HG02588 (cell line): Measurements from ENCODE around the gene DUOXA2.
"Not testable (repeated sequence)": the region's sequence is repeated elsewhere in the genome, so short reads cannot be mapped to it uniquely, and the experiment has no call there.

ENCODE experiments used
- ATAC-seq: cut with Tn5 transposase; IDR thresholded peaks from one replicate; pipeline ENCODE4 v1.9.1; 2021; ENCODE audit warnings: mild to moderate bottlenecking, moderate library complexity; ENCODE audit not compliant: unreplicated experiment

The DUOXA2 gene

DNA sequence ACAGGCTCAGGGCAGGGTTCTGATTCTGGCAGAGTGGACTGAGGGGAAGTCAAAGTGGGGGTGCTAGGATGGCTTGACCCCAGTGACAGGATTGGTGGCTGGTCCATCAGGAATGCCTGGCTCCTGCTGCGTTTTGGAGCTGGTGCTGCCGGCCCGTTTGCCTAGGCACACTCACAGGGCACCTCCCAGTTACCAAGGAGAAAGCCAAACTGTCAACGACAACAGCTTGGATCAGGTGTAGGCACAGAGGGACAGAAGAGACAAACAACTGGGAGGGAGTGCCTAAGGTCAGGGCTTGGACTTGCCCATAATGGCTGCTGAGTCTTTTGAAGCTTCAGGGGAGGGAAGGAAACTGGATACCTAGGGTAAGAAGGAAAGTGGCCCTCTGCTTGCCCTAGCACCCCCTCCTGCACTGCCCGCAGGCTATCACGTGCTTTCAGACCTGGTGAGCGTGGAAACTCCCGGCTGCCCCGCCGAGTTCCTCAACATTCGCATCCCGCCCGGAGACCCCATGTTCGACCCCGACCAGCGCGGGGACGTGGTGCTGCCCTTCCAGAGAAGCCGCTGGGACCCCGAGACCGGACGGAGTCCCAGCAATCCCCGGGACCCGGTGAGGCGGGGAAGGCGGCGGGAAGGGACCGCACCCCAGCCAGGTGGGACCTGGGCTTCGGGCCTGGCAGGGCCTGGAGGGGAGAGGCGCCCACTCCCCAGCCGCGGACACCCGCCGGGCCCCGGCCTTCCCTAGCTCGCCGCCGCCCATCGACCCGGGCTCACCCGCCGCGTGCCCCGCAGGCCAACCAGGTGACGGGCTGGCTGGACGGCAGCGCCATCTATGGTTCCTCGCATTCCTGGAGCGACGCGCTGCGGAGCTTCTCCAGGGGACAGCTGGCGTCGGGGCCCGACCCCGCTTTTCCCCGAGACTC is 20.8 kb downstream of the DUOXA2 start:
- ATAC-seq = no peak

DNA sequence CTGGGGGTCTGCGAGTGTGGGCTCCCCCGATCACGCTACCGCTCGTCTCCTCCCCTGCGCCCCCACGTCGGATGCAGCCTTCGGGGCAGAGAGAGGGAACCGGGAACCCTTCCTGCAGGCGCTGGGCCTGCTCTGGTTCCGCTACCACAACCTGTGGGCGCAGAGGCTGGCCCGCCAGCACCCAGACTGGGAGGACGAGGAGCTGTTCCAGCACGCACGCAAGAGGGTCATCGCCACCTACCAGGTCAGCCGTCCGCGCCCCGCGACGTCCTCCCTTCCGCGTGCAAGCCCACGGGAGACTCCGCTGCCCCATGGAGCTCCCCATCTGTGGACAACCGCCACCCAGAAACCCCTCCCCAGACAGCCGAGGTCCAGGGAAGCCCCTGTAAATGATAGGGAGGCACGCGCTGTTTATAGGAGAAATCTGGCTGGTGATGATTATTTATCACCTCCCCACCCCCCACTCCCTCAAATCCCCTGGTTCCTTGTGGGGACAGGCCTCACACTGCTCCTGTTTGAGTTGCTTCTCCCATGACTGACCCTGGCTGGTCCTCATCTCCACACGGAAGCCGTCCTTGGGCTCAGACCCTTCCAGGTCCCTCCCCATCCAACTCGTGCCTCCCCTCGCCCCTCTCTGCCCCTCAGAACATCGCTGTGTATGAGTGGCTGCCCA is 21.7 kb downstream of the DUOXA2 start:
- ATAC-seq = not testable (repeated sequence)

DNA sequence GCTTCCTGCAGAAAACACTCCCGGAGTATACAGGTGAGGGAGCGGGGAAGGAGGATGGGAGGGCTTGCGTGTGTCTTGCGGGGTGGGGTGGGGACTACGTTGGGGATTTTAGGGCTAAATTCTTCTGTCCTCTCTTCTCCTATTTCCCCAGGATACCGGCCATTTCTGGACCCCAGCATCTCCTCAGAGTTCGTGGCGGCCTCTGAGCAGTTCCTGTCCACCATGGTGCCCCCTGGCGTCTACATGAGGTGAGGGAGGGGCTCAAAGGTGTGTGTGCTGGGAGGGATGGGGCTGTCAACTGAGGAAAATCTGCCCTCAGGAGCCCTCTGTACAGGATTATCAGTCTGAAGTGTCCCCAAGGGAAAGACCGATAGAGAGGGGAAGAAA is 22.2 kb downstream of the DUOXA2 start:
- no peak for ATAC-seq

DNA sequence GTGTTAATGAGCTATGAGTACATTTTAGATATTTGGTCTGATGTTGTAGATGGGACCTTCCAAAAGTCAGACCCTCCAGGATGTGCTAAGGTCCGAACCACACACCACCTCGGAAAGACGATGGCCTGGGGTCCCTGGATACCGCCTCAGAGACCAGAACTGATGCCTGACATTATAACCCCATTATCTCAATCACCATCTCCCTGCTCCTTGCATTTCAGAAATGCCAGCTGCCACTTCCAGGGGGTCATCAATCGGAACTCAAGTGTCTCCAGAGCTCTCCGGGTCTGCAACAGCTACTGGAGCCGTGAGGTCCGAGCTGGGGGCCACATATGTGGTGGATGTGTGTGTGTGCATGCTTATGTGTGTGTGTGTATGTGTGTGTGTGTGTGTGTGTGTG is 23.6 kb downstream of the DUOXA2 start:
- no peak for ATAC-seq

DNA sequence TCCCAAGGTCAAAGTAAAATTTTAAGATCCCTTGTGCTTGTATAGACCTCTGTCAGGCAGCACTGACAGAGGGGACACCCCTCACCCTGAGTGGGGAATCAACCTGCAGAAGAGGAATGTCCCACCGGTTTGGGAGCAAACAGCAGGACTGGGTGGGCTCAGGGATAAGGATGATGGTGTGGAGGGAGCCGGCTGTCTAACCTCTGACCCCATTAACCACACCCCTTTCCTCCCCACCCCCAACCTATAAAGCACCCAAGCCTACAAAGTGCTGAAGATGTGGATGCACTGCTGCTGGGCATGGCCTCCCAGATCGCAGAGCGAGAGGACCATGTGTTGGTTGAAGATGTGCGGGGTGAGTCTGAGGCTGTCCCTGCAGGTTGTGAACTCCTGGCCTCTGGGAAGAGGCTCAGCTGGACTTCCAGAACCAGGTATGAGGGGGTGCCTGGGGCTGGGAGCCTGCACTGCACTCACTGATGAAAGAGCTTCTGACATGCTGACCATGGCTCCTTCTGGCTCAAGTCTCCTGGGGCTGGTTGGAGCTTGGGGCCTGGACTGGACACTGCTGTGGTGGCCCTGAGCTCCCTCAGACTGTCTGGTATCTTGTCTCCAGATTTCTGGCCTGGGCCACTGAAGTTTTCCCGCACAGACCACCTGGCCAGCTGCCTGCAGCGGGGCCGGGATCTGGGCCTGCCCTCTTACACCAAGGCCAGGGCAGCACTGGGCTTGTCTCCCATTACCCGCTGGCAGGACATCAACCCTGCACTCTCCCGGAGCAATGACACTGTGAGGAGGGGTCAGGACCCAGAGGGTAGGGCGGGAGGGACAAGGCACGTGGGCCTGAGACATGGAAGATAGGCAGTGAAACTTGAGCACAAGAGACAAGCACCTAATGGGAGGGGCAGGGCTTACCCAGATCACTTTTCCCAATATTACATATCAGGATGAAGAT is 25.0 kb downstream of the DUOXA2 start:
- no peak for ATAC-seq

GRCh38 chr15:45139770-45140169 is 25.6 kb downstream of the DUOXA2 start:
- ATAC-seq = no peak

DNA sequence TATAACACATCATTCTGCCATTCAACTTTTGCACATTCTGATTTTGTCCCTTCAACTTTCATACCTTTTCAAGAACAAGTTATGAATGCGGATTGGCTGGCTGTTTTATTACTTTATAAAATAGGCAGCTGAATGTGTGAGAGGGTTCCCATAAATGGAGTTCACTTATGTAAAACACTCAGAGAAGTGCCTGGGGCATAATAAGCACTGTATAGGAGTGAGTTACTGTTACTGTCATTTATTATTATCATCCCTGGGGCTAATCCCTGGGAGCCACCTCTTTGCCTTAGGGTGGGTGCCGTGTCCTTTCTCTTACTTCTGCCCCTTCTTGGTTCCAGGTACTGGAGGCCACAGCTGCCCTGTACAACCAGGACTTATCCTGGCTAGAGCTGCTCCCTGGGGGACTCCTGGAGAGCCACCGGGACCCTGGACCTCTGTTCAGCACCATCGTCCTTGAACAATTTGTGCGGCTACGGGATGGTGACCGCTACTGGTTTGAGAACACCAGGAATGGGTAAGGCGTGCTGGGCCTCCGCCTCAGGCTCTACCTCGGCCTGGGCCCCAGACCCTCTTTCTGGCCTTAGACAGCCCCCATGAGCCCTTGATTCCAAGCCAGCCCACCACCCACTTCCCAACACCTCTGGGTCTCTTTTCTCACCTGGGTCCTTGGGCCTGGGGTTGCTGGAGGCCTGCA is 26.6 kb downstream of the DUOXA2 start:
- ATAC-seq = no peak

GRCh38 chr15:45141386-45141785 is 27.3 kb downstream of the DUOXA2 start:
- no peak for ATAC-seq

- ATAC-seq = no peak
Observed at GRCh38 chr15:45143056-45143455, 28.9 kb downstream of the DUOXA2 start.

- no peak for ATAC-seq
Observed at GRCh38 chr15:45143946-45144345, 29.8 kb downstream of the DUOXA2 start.

- ATAC-seq = no peak
Observed at GRCh38 chr15:45144775-45145174, 30.6 kb downstream of the DUOXA2 start.

- no peak for ATAC-seq
Observed at GRCh38 chr15:45146405-45146804, 32.3 kb downstream of the DUOXA2 start.

DNA sequence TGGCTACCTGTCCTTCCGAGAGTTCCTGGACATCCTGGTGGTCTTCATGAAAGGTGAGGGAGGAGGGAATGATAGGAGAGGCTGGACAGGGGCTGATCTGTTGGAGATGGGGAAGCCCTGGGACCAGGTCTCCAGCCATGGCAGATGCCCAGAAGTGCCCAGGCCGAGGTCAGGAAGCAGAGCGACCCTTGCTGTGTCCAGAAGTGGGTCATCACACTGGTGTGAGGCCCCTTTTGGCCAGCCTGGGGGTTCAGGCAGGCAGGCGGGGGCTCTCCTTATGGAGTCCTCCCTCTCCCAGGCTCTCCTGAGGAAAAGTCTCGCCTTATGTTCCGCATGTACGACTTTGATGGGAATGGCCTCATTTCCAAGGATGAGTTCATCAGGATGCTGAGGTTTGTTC is 33.5 kb downstream of the DUOXA2 start:
- no peak for ATAC-seq

GRCh38 chr15:45148076-45149059 is 34.2 kb downstream of the DUOXA2 start:
- ATAC-seq = no peak

GRCh38 chr15:45149060-45149459 is 34.9 kb downstream of the DUOXA2 start:
- ATAC-seq = no peak

DNA sequence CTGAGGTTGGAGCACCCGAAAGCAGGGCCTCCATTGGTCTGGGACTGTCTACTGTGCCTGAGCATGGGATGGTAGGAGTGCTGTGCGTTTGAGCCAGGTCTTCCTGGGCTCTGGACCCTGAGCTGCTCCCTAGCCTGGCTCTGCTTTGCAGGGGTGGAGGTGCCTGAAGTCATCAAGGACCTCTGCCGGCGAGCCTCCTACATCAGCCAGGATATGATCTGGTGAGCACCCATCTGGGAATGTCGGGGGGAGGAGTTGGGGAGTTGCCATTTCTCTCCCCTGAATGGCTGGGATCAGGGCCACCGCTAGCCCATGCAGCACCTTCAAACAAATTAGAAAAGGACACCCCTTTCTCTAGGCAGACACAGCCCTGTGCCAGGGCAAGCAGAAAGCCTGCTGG is 36.4 kb downstream of the DUOXA2 start:
- ATAC-seq = no peak

DNA sequence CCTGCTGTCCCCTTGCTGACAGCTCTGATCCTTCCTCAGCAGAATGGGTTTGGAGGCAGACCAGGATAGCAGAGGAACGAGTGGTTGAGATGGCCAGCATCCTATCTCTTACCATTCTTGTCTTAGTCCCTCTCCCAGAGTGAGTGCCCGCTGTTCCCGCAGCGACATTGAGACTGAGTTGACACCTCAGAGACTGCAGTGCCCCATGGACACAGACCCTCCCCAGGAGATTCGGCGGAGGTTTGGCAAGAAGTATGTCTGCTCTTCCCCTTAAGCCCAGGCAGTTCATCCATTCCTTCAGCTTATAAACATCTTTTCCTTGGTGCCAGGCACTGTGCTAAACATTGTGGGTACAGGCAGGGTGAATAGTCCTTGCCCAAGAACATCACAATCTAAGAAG is 36.9 kb downstream of the DUOXA2 start:
- ATAC-seq = no peak

DNA sequence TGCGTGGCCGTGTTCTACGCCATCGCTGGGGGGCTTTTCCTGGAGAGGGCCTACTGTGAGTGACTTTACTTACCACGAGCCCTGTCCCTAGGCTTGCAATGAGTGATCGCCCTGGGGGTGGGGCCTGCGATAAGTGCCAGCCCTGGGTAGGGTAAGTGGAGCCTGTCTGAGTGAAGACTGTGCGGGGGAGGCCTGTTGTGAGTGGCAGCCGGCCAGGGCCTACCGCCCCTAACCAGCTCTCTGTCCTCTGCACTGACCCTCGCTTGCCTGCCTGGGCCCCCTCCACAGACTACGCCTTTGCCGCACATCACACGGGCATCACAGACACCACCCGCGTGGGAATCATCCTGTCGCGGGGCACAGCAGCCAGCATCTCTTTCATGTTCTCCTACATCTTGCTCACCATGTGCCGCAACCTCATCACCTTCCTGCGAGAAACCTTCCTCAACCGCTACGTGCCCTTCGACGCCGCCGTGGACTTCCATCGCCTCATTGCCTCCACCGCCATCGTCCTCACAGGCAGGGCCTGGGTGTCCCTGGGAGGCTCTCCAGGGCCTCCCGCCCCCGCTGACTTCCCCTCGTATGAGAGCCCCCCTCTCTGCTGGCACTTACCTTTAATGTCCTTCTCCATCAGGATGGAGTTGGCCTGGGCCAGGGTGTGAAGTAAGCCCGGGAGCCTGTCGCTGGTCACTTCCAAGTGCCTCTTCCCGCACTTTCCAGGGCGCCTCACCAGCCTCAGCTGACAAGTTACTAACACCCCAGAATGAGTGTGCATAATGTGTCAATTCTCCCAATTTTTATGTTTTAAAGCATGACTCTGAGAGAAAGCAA is 38.1 kb downstream of the DUOXA2 start:
- no peak for ATAC-seq

- no peak for ATAC-seq
Observed at GRCh38 chr15:45155739-45156138, 41.6 kb downstream of the DUOXA2 start.
